Measurements from ENCODE around the gene POLR3G. TPM values are rescaled to one million over a fixed set of nuclear protein-coding genes. Genes with fewer than 3 reads are reported as not detected.

The POLR3G gene
- total RNA-seq (1 to 10 TPM in 2 of 9 donors, under 1 TPM in 5, not detected in 2; 0.30 to 1.2 (median 0.81) TPM), polyA plus RNA-seq (1 to 10 TPM; 1.0 to 2.4 (median 2.1) TPM)
- long read RNA-seq, donor 1, result 0 reads
- long read RNA-seq, donor 2, result 0 reads
- long read RNA-seq, donor 3, result 0 reads
- long read RNA-seq, donor 4, result 0 reads
- long read RNA-seq, donor 5, result 0 reads
- long read RNA-seq, donor 6, partial matches to known transcripts, result 0 of 1 reads
- long read RNA-seq, donor 6, other reads (novel, unspliced or antisense), result 1 of 1 reads
- long read RNA-seq, donor 7, result 0 reads
- long read RNA-seq, donor 8, result 0 reads
- long read RNA-seq, donor 9, result 0 reads
- long read RNA-seq, donor 10, result 0 reads

- TF ChIP-seq CTCF (IDR thresholded peaks at IDR 0.05), result peak; percentile 10 to 71 (median 62)
- peak; percentile 54 to 79 for TF ChIP-seq POLR2A (IDR thresholded peaks at IDR 0.05)
- peaks cover 6 to 23% of the 10 kb centered on the region in 2 donors for H3K4me1 ChIP-seq (replicated peaks in 1 of 2)
- H3K27ac ChIP-seq, result peak within 1 kb of the TSS in 4 of 5 donors; percentile 57 to 90 (median 76)
- H3K27me3 ChIP-seq, result no peaks in the 10 kb centered on the region
- intact Hi-C loops (cut with DNase I), result no loop called here
- no peaks in the 10 kb centered on the region for H3K36me3 ChIP-seq (replicated peaks in 1 of 2)
- 0% methylated on average over 11 to 73 of the region's 73 CpGs for WGBS, 4 donors
- DNase-seq, result peak; percentile 93 to 96 (median 95)
- peak within 1 kb of the TSS; percentile 62 to 73 (median 70) for H3K4me3 ChIP-seq
- H3K9me3 ChIP-seq (replicated peaks in 1 of 3), result no peaks in the 10 kb centered on the region
Observed at GRCh38 chr5:90474235-90475107, at the start of gene POLR3G, which contains the start of gene MBLAC2. Gene POLR3G (plus strand): TSS chr5:90474864. CDS start chr5:90485568, 10,704 bp downstream. Gene MBLAC2 (minus strand): TSS chr5:90474771. CDS start chr5:90474292, 479 bp downstream.

- WGBS, 4 donors, result 64 to 78% (median 72%) methylated on average over 5 of the region's 5 CpGs
- no peaks in the 10 kb centered on the region for H3K9me3 ChIP-seq (replicated peaks in 1 of 3)
- TF ChIP-seq POLR2A (IDR thresholded peaks at IDR 0.05), result no peak
- peak in 5 of 6 experiments; percentile 20 to 49 (median 28) for TF ChIP-seq CTCF (IDR thresholded peaks at IDR 0.05)
- peaks cover 0 to 1% of the 10 kb centered on the region in 2 donors for H3K4me1 ChIP-seq (replicated peaks in 1 of 2)
- H3K27ac ChIP-seq, result no peak overlapping the region
- no peaks in the 10 kb centered on the region for H3K36me3 ChIP-seq (replicated peaks in 1 of 2)
- H3K27me3 ChIP-seq, result no peaks in the 10 kb centered on the region
- intact Hi-C loops (cut with DNase I), result loop anchor here (10.0 kb wide), 3 partner anchors 101 to 351 kb away; no protein-coding TSS in a partner anchor
- no peak overlapping the region for H3K4me3 ChIP-seq
- DNase-seq, result peak in 5 of 7 donors; percentile 26 to 62 (median 34)
Observed at GRCh38 chr5:90434116-90434714, 40.4 kb upstream of the POLR3G start.

GRCh38 chr5:90437663-90438062 is 37.0 kb upstream of the POLR3G start:
- H3K36me3 ChIP-seq (replicated peaks in 1 of 2), result no peaks in the 10 kb centered on the region
- H3K4me1 ChIP-seq (replicated peaks in 1 of 2), result peaks cover 0 to 11% of the 10 kb centered on the region in 2 donors
- TF ChIP-seq CTCF (IDR thresholded peaks at IDR 0.05) (no peak), POLR2A (IDR thresholded peaks at IDR 0.05) (no peak)
- no peak overlapping the region for H3K4me3 ChIP-seq
- no peaks in the 10 kb centered on the region for H3K27me3 ChIP-seq
- no peak for DNase-seq
- no peak overlapping the region for H3K27ac ChIP-seq
- no peaks in the 10 kb centered on the region for H3K9me3 ChIP-seq (replicated peaks in 1 of 3)
- intact Hi-C loops (cut with DNase I), result loop anchor here (10.0 kb wide), 3 partner anchors 97 to 347 kb away; no protein-coding TSS in a partner anchor
